Body of pancreas (tissue), 4 donors: Measurements from ENCODE around the gene ARHGAP12. TPM values are rescaled to one million over a fixed set of nuclear protein-coding genes. Genes with fewer than 3 reads are reported as not detected.

Experiments used
- ATAC-seq: fragments of 150-250 bp; one replicate; pipeline ENCODE4 v1.9.1; 2016
- DNase-seq, 4 donors: peaks; one replicate each; pipeline ENCODE4 v3.0.0-alpha.2; 2019
- H3K27ac ChIP-seq, 4 donors: fragments of 200-600 bp; sonication (generic); 1 replicate in 3 of 4; 2 replicates in 1 of 4; pipeline versions ENCODE4 v1.5.1 to v1.6.1; 2016 to 2019; ENCODE audit warnings: mild to moderate bottlenecking in 1 of 4, mixed read lengths in 1 of 4, moderate library complexity in 1 of 4
- H3K27me3 ChIP-seq, 2 donors: fragments of 200-600 bp; sonication (generic); one replicate each; pipeline ENCODE4 v1.6.0; 2016; ENCODE audit warnings: mild to moderate bottlenecking in 1 of 2
- H3K36me3 ChIP-seq, 2 donors: fragments of 200-600 bp; sonication (generic); replicated peaks in 1 of 2; 2 replicates each; pipeline ENCODE4 v1.5.1; 2016; ENCODE audit warnings: low read depth in 2 of 2; ENCODE audit not compliant: insufficient read depth in 1 of 2
- H3K4me1 ChIP-seq: fragments of 200-600 bp; sonication (generic); one replicate; pipeline ENCODE4 v1.6.0; 2016
- H3K4me3 ChIP-seq, 2 donors: fragments of 200-600 bp; sonication (generic); 1 replicate in 1 of 2; 2 replicates in 1 of 2; pipeline ENCODE4 v1.5.1; 2016 to 2019
- H3K9me3 ChIP-seq, 3 donors: fragments of 200-600 bp; sonication (generic); 1 replicate in 2 of 3; 2 replicates in 1 of 3; pipeline ENCODE4 v1.5.1; 2016
- POLR2A ChIP-seq, 3 donors: fragments of 450-650 bp; IDR thresholded peaks; one replicate each; pipeline ENCODE4 v1.6.1; 2016; ENCODE audit warnings: antibody characterized with exemption in 3 of 3, mild to moderate bottlenecking in 2 of 3
- WGBS, 2 donors: methylation state at CpG; one replicate each; pipeline ENCODE4 v1.1.5; 2017; 5-methylcytosine and 5-hydroxymethylcytosine counted together
- intact Hi-C: fragments of 100-400 bp; cut with DNase I; formaldehyde crosslinking; loops from one replicate; pipeline ENCODE4 v1.15.1; 2023
- total RNA-seq, 2 donors: library from RNA; depleted of rRNA; stranded (reverse); fragments of >200 nt; gene quantifications; one replicate each; pipeline ENCODE4 v1.1.0, GENCODE V29; 2016
- TF ChIP-seq, protein P1 (sequence below), 7 experiments: fragments of 450-650 bp in 4 of 7; fragments of 200-600 bp in 3 of 7; sonication (generic) in 3 of 7; IDR thresholded peaks; one replicate each; pipeline ENCODE4 v1.5.1; 2016 to 2019; ENCODE audit warnings: antibody characterized with exemption in 7 of 7

The ARHGAP12 gene
- total RNA-seq, 2 donors from 2014 or later, result 34.3 to 39.4 TPM

DNA sequence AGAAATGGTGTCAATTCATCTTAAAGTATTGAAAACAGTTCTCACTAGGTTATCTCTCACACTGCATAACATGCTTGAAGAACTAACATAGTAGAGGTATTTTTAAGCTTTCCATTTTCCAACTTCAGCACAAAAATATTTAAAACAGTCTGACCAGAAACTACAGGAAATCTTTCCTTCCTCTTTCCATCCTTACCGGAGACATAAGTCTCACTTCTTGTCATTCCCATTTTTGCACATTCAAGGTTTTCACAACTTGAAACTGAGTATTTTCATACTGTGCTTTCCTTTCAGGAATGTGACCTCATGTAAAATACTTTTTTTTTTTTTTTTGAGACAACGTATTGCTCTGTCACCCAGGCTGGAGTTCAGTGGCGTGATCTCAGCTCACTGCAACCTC is 45.2 kb downstream of the ARHGAP12 start:
- Histone ChIP-seq H3K27ac (no peak overlapping the region), H3K9me3 (no peaks in the 10 kb centered on the region), H3K4me3 (no peak overlapping the region), H3K27me3 (no peaks in the 10 kb centered on the region), H3K4me1 (peaks cover 28% of the 10 kb centered on the region), H3K36me3 (no peaks in the 10 kb centered on the region)
- WGBS, 2 donors, result 61 to 64% methylated on average over 3 of the region's 3 CpGs
- TF ChIP-seq POLR2A (IDR thresholded peaks at IDR 0.05), result no peak
- TF ChIP-seq, protein P1, sequence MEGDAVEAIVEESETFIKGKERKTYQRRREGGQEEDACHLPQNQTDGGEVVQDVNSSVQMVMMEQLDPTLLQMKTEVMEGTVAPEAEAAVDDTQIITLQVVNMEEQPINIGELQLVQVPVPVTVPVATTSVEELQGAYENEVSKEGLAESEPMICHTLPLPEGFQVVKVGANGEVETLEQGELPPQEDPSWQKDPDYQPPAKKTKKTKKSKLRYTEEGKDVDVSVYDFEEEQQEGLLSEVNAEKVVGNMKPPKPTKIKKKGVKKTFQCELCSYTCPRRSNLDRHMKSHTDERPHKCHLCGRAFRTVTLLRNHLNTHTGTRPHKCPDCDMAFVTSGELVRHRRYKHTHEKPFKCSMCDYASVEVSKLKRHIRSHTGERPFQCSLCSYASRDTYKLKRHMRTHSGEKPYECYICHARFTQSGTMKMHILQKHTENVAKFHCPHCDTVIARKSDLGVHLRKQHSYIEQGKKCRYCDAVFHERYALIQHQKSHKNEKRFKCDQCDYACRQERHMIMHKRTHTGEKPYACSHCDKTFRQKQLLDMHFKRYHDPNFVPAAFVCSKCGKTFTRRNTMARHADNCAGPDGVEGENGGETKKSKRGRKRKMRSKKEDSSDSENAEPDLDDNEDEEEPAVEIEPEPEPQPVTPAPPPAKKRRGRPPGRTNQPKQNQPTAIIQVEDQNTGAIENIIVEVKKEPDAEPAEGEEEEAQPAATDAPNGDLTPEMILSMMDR (IDR thresholded peaks at IDR 0.05), result no peak
- ATAC-seq, result no peak
- DNase-seq, result no peak
- intact Hi-C loops, result no loop called here

DNA sequence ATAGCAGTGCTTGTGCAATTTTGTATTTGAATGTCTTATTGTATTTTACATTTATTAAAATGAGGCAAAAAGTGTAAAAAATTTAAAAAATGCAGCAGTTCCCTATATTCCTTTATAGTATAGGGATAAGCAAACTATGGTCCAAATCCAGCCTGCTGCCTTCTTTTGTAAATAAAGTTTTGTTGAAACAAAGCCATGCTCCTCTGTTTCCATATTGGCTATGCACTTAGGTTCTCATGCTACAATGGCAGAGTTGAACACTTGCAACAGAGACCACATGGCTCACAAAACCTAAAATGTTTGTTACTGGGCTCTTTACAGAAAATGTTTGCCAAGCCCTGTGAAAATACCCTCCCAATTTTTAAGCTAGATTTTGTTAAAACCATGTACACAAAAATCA is 50.1 kb downstream of the ARHGAP12 start:
- Histone ChIP-seq H3K4me3 (no peak overlapping the region), H3K36me3 (no peaks in the 10 kb centered on the region), H3K9me3 (no peaks in the 10 kb centered on the region), H3K27ac (no peak overlapping the region), H3K4me1 (peaks cover 20% of the 10 kb centered on the region), H3K27me3 (no peaks in the 10 kb centered on the region)
- TF ChIP-seq, protein P1 (IDR thresholded peaks at IDR 0.05), result no peak
- TF ChIP-seq POLR2A (IDR thresholded peaks at IDR 0.05), result no peak
- intact Hi-C loops, result no loop called here
- ATAC-seq (no peak), DNase-seq (no peak)

DNA sequence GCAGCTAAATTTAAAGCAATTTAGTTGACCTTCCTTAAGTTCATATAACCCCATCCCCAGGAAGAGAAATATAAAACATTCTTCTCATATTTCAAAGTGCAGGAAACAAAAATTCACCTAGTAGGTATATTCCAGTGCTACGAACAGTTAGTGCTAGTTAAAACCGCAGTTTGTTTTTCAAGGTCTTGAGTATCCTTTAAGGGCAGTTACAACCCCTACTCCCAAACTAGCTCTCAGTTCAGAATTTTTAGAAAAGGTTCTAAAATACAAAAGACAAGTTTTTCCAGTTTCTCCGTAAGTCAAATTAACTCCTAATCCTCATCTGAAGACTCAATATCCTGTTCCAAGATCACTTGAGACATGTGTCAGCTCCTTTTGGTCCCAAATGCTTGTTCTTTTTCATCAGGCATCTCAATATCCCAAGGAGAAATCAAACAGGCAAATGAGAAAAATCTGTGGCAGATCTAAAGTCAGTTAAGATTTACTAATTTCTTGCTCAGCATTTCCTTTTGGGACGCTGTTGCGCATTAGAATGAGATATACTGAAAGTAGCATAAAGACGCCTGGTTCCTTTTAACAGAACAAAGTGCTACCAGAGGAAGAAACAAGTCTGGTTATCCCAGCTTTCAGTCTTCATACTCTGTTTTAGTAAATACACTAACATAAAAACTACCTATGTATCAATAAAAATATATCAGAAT is 51.8 kb downstream of the ARHGAP12 start:
- ATAC-seq (no peak), DNase-seq (no peak)
- no peak overlapping the region for H3K4me3 ChIP-seq
- H3K4me1 ChIP-seq, result peaks cover 24% of the 10 kb centered on the region
- no peaks in the 10 kb centered on the region for H3K9me3 ChIP-seq
- no peaks in the 10 kb centered on the region for H3K27me3 ChIP-seq
- intact Hi-C loops, result no loop called here
- TF ChIP-seq, protein P1 (IDR thresholded peaks at IDR 0.05), result no peak
- no peak for TF ChIP-seq POLR2A (IDR thresholded peaks at IDR 0.05)
- H3K27ac ChIP-seq, result no peak overlapping the region
- no peaks in the 10 kb centered on the region for H3K36me3 ChIP-seq
- WGBS, 2 donors, result 71 to 89% methylated on average over 6 of the region's 6 CpGs

DNA sequence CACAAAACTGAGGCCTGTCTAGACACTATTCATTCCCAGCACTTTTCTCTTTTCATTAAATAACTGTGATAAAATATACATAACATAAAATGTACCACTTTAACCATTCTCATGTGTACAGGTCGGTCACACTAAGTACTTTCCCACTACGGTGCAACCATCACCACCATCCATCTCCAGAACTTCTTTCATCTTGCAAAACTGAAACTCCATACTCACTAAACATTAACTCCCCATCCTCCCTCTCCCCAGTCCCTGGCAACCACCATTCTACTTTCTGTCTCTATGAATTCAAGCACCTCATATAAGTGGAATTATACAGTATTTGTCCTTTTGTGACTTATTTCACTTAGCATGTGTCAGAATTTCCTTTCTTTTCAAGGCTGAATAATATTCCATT is 53.0 kb downstream of the ARHGAP12 start:
- no peak for ATAC-seq
- 80 to 90% methylated on average over 2 of the region's 2 CpGs for WGBS, 2 donors
- Histone ChIP-seq H3K27ac (no peak overlapping the region), H3K36me3 (no peaks in the 10 kb centered on the region), H3K9me3 (no peaks in the 10 kb centered on the region), H3K27me3 (no peaks in the 10 kb centered on the region), H3K4me1 (peaks cover 26% of the 10 kb centered on the region), H3K4me3 (no peak overlapping the region)
- DNase-seq, result no peak
- intact Hi-C loops, result no loop called here
- no peak for TF ChIP-seq POLR2A (IDR thresholded peaks at IDR 0.05)

DNA sequence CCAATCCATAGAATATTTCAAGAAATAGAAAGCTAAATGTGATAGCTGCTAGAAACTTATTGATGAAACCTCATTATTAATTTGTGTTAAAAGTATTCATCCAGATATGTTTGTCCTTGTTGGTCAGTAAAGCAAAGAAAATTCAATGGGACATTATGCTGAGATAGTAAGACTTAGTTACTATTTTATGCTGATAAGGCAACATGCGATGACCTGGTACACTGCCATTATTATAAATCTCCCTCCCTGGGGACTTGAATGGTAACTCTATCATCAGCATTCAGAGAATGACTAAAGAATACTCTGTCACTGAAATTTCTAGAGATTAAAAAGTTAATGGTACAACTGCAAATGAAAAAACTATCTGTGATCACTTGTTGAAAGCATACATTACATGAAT is 54.9 kb downstream of the ARHGAP12 start:
- intact Hi-C loops, result no loop called here
- no peak overlapping the region for H3K27ac ChIP-seq
- ATAC-seq, result no peak

More for the DNA sequence above, 54.9 kb downstream of the ARHGAP12 start:
- WGBS, 2 donors, result 63 to 64% methylated on average over 1 of the region's 1 CpG
- no peaks in the 10 kb centered on the region for H3K36me3 ChIP-seq
- no peak for TF ChIP-seq POLR2A (IDR thresholded peaks at IDR 0.05)
- TF ChIP-seq, protein P1 (IDR thresholded peaks at IDR 0.05), result no peak
- H3K4me3 ChIP-seq, result no peak overlapping the region
- H3K27me3 ChIP-seq, result no peaks in the 10 kb centered on the region
- DNase-seq, result no peak
- no peaks in the 10 kb centered on the region for H3K9me3 ChIP-seq
- H3K4me1 ChIP-seq, result peaks cover 28% of the 10 kb centered on the region
